Esophagus (tissue), 2 donors: ENCODE measurements around the gene IFT52. TPM values are rescaled to one million over a fixed set of nuclear protein-coding genes. Genes with fewer than 3 reads are reported as not detected.

Experiments used
- H3K27ac ChIP-seq, 2 donors: one replicate each; pipeline ENCODE4 v1.5.1; 2013; ENCODE audit warnings: low read depth in 2 of 2, mild to moderate bottlenecking in 2 of 2, inconsistent platforms in 1 of 2, low read length in 1 of 2, moderate library complexity in 1 of 2
- H3K27me3 ChIP-seq, 2 donors: one replicate each; pipeline ENCODE4 v1.6.1; 2013; ENCODE audit warnings: low read length in 2 of 2, control low read depth in 1 of 2, mild to moderate bottlenecking in 1 of 2; ENCODE audit not compliant: insufficient read depth in 2 of 2, control insufficient read depth in 1 of 2
- H3K36me3 ChIP-seq, 2 donors: one replicate each; pipeline ENCODE4 v1.6.1; 2013; ENCODE audit warnings: low read length in 1 of 2; ENCODE audit not compliant: control insufficient read depth in 2 of 2, insufficient read depth in 2 of 2
- H3K4me1 ChIP-seq, 2 donors: one replicate each; pipeline ENCODE4 v1.6.1; 2013; ENCODE audit warnings: low read length in 1 of 2; ENCODE audit not compliant: control insufficient read depth in 2 of 2, insufficient read depth in 2 of 2
- H3K4me3 ChIP-seq, 2 donors: one replicate each; pipeline ENCODE4 v1.5.1; 2013; ENCODE audit warnings: low read length in 2 of 2, mild to moderate bottlenecking in 2 of 2, low read depth in 1 of 2, moderate library complexity in 1 of 2
- H3K9me3 ChIP-seq, 2 donors: one replicate each; pipeline ENCODE4 v1.6.1; 2013; ENCODE audit warnings: mild to moderate bottlenecking in 2 of 2, low read depth in 1 of 2, low read length in 1 of 2, moderate library complexity in 1 of 2; ENCODE audit not compliant: control insufficient read depth in 2 of 2, insufficient read depth in 1 of 2
- WGBS, 2 donors: extraction: QIAGEN DNeasy Blood & Tissue Kit; methylation state at CpG; one replicate each; pipeline ENCODE4 v1.1.7; 2013; 5-methylcytosine and 5-hydroxymethylcytosine counted together
- polyA plus RNA-seq, 2 donors: library from polyadenylated mRNA; stranded (reverse); fragments of 200-250 nt; gene quantifications; one replicate each; pipeline ENCODE4 v1.2.3, GENCODE V29; 2013
- donor health status: healthy with polysubstance abuse.
- donor health status: Bipolar disorder and iron deficiency.

IFT52 gene
- polyA plus RNA-seq, 2 donors: 5.4 to 11.1 TPM

DNA sequence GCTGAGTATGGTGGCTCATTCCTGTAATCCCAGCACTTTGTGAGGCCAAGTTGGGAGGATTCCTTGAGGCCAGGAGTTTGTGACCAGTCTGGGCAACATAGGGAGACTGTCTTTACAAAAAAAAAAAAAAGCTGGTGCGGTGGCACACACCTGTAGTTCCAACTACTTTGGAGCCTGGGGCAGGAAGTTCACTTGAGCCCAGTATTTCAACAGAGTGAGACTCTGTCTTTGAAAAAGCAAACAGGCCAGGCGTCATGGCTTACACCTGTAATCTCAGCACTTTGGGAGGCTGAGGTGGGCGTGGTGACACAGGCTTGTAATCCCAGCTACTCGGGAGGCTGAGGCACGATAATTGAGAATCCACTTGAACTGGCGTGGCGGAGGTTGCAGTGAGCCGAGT, 104.8 kb downstream of the IFT52 start:
- Histone ChIP-seq H3K27ac (no peak overlapping the region), H3K36me3 (no peaks in the 10 kb centered on the region), H3K27me3 (no peaks in the 10 kb centered on the region), H3K4me1 (no peaks in the 10 kb centered on the region), H3K4me3 (no peak overlapping the region), H3K9me3 (no peaks in the 10 kb centered on the region)
- 86 to 88% methylated on average over 8 of the region's 8 CpGs for WGBS, 2 donors

Other genes with a start within 250 kb of the IFT52 start
- gene SRSF6, start 133.0 kb upstream of the IFT52 start, polyA plus RNA-seq: 100 to 1,000 TPM in 1 of 2 donors, 10 to 100 TPM in 1; 68.9 to 106 TPM
- gene L3MBTL1, start 83.2 kb upstream of the IFT52 start, polyA plus RNA-seq: 10 to 100 TPM in 1 of 2 donors, 1 to 10 TPM in 1; 2.8 to 10.3 TPM
- gene SGK2, start 31.9 kb upstream of the IFT52 start, polyA plus RNA-seq: under 1 TPM; 0.26 to 0.73 TPM
- gene MYBL2, start 76.2 kb downstream of the IFT52 start, polyA plus RNA-seq: 10 to 100 TPM in 1 of 2 donors, 1 to 10 TPM in 1; 9.3 to 11.6 TPM
- gene GTSF1L, start 136.1 kb downstream of the IFT52 start, polyA plus RNA-seq: not detected